OCI-LY3 (cell line): ENCODE measurements around the gene SWI5.

Experiments
- H2AFZ ChIP-seq: fragments of 200-600, 300-600 bp; shearing (Covaris generic); 2 replicates; pipeline ENCODE4 v1.6.0; 2014; ENCODE audit warnings: antibody characterized with exemption, low read depth, low read length
- H3K27ac ChIP-seq: fragments of 200-600, 300-600 bp; sonication (generic); 2 replicates; pipeline ENCODE4 v1.5.1; 2014; ENCODE audit warnings: mild to moderate bottlenecking, low read length, moderate library complexity, mixed read lengths
- H3K27me3 ChIP-seq: fragments of 200-600, 300-600 bp; sonication (generic); 2 replicates; pipeline ENCODE4 v1.6.1; 2014; ENCODE audit warnings: low read depth, low read length, mixed read lengths
- H3K36me3 ChIP-seq: fragments of 200-600, 300-600 bp; sonication (generic); replicated peaks from 2 replicates; pipeline ENCODE3; 2014; ENCODE audit warnings: low read depth, low read length, mixed read lengths
- H3K4me1 ChIP-seq: fragments of 300-600, 200-600 bp; sonication (generic); 2 replicates; pipeline ENCODE4 v1.6.1; 2014; ENCODE audit warnings: low read length, mixed read lengths
- H3K4me2 ChIP-seq: fragments of 200-600, 300-600 bp; sonication (generic); 2 replicates; pipeline ENCODE4 v1.6.1; 2014; ENCODE audit warnings: low read length, mixed read lengths
- H3K4me3 ChIP-seq: fragments of 300-600, 200-600 bp; sonication (generic); 2 replicates; pipeline ENCODE4 v1.5.1; 2014; ENCODE audit warnings: antibody characterized with exemption, mild to moderate bottlenecking, low read length, moderate library complexity
- H3K79me2 ChIP-seq: fragments of 300-600, 200-600 bp; shearing (Covaris generic); 2 replicates; pipeline ENCODE4 v1.6.1; 2014; ENCODE audit warnings: mild to moderate bottlenecking, low read length, mixed read lengths
- H3K9ac ChIP-seq: fragments of 300-600, 200-600 bp; shearing (Covaris generic); 2 replicates; pipeline ENCODE4 v1.6.0; 2014; ENCODE audit warnings: mild to moderate bottlenecking, low read length, moderate library complexity
- H3K9me3 ChIP-seq: fragments of 200-600, 300-600 bp; shearing (Covaris generic); 2 replicates; pipeline ENCODE4 v1.6.1; 2014; ENCODE audit warnings: low read length, mixed read lengths; ENCODE audit not compliant: insufficient read depth
- H4K20me1 ChIP-seq: fragments of 200-600, 300-600 bp; sonication (generic); 2 replicates; pipeline ENCODE4 v1.6.1; 2016; ENCODE audit warnings: low read length, mixed read lengths; ENCODE audit not compliant: insufficient read depth
- CTCF ChIP-seq: fragments of 200-600, 300-600 bp; sonication (generic); IDR thresholded peaks from 2 replicates; pipeline ENCODE4 v1.5.1; 2014; ENCODE audit warnings: antibody characterized with exemption, low read length, low read depth
- EZH2phosphoT487 ChIP-seq: fragments of 200-600 bp; shearing (Covaris generic); IDR thresholded peaks from 2 replicates; pipeline ENCODE4 v1.6.1; 2018; ENCODE audit warnings: antibody characterized with exemption, mixed run types, low read depth

The SWI5 gene

GRCh38 chr9:128243215-128244018, 32.7 kb upstream of the SWI5 start:
- Histone ChIP-seq H2AFZ (no peak overlapping the region), H3K36me3 (no peaks in the 10 kb centered on the region), H3K4me3 (no peak overlapping the region), H3K4me2 (no peak overlapping the region), H3K9me3 (no peaks in the 10 kb centered on the region), H3K79me2 (no peaks in the 10 kb centered on the region), H3K27me3 (no peaks in the 10 kb centered on the region), H3K27ac (no peak overlapping the region), H4K20me1 (no peaks in the 10 kb centered on the region), H3K4me1 (peaks cover 18% of the 10 kb centered on the region), H3K9ac (no peak overlapping the region)
- no peak for TF ChIP-seq EZH2phosphoT487
- no peak for TF ChIP-seq CTCF

GRCh38 chr9:128244091-128244836, 31.8 kb upstream of the SWI5 start:
- Histone ChIP-seq H3K36me3 (no peaks in the 10 kb centered on the region), H3K27me3 (no peaks in the 10 kb centered on the region), H2AFZ (peak overlapping the region; percentile 98), H3K27ac (no peak overlapping the region), H3K4me2 (peak overlapping the region; percentile 69), H3K9ac (peak overlapping the region; percentile 62), H3K4me1 (peaks cover 18% of the 10 kb centered on the region), H3K9me3 (no peaks in the 10 kb centered on the region), H3K79me2 (no peaks in the 10 kb centered on the region), H4K20me1 (no peaks in the 10 kb centered on the region), H3K4me3 (peak overlapping the region; percentile 71)
- no peak for TF ChIP-seq EZH2phosphoT487
- no peak for TF ChIP-seq CTCF

- no peak for TF ChIP-seq EZH2phosphoT487
- no peak for TF ChIP-seq CTCF
- Histone ChIP-seq H3K27ac (no peak overlapping the region), H3K4me1 (peaks cover 18% of the 10 kb centered on the region), H3K79me2 (no peaks in the 10 kb centered on the region), H3K4me2 (peak overlapping the region; percentile 69), H3K36me3 (no peaks in the 10 kb centered on the region), H3K4me3 (peak overlapping the region; percentile 71), H4K20me1 (no peaks in the 10 kb centered on the region), H3K9ac (peak overlapping the region; percentile 62), H3K9me3 (no peaks in the 10 kb centered on the region), H2AFZ (peak overlapping the region; percentile 98), H3K27me3 (no peaks in the 10 kb centered on the region)
Measured at GRCh38 chr9:128244837-128245231, 31.2 kb upstream of the SWI5 start.
